Right ventricle myocardium inferior (tissue), 1 donor: ENCODE results near the gene MAP3K20. TPM values are rescaled to one million over a fixed set of nuclear protein-coding genes. Genes with fewer than 3 reads are reported as not detected.
"Not testable (repeated sequence)": the region's sequence is repeated elsewhere in the genome, so short reads cannot be mapped to it uniquely, and the experiment has no call there.

ENCODE experiments used
- ATAC-seq: fragments of 200-7000 bp; cut with Tn5 transposase; one replicate; pipeline ENCODE4 v1.9.1; 2020; ENCODE audit warnings: mild to moderate bottlenecking, moderate library complexity
- DNase-seq: peaks from one replicate; pipeline ENCODE4 v3.0.0; 2021; ENCODE audit errors: missing footprints
- intact Hi-C: fragments of 100-400 bp; cut with DNase I; formaldehyde crosslinking; loops from one replicate; pipeline ENCODE4 v1.11.0; 2022
- total RNA-seq: library from RNA; stranded (reverse); fragmentation: NEBNext Ultra II Directional; extraction: Animal tissue kit (Norgen Biotek cat#: 25700); gene quantifications from one replicate; pipeline ENCODE4 v1.2.1, GENCODE V29; 2021
- donor health status: DM: no; HTN: yes; CAD: no; lungs with severe emphysema.

Gene MAP3K20
- total RNA-seq, 1 donor from 2014 or later = 435 TPM

DNA sequence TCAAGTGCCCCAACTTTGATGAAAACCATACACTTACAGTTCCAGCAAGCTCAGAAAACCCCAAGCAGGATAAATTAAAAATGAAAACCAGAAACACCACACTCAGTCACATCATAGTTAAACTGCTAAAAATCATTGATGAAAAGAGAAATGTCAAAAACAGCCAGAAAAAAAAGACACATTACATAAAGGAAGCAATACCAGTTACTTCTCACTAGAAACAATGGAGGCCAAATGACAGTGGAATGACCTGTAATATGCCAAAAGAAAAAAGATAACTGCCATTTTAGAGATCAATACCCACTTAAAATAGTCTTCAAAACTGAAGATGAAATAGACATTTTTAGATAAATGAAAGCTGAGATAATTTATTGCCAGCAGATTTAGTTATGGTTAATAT, 66.0 kb downstream of the MAP3K20 start:
- ATAC-seq = no peak
- intact Hi-C loops = no loop called here
- DNase-seq = no peak

DNA sequence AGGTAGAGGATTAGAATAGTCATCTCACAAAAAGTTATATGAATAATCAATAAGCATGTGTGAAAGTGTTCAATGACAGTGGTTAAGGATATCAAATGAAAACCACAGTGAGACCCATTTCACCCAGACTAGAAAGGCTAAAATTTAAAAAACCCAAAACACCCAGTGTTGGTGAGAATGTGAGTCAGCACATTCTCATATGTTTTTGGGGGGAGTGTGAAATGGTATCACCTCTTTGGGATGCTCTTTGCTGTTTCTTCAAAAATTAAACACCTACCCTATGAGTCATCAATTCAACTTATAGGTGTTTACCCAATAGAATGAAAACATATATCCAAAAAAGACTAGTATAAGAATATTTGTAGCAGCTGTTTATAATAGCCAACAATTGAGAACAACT, 69.8 kb downstream of the MAP3K20 start:
- intact Hi-C loops = no loop called here
- no peak for ATAC-seq
- DNase-seq = no peak

DNA sequence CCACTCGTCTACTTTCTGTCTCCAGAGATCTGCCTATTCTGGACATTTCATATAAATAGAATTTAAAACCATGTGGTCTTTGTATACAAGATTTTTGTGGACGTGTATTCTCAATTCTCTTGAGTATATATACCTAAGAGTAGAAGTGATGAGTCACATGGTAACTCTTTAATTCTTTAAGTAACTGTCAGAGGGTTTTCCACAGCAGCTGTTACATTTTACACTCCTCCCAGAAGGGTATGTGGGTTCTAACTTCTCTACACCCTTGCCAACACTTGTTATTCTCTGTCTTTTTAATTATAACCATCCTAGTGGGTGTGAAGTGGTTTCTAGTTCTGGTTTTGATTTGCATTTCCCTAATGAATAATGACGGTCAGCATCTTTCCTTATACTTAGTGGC, 70.9 kb downstream of the MAP3K20 start:
- DNase-seq = no peak
- intact Hi-C loops = no loop called here
- ATAC-seq = no peak

DNA sequence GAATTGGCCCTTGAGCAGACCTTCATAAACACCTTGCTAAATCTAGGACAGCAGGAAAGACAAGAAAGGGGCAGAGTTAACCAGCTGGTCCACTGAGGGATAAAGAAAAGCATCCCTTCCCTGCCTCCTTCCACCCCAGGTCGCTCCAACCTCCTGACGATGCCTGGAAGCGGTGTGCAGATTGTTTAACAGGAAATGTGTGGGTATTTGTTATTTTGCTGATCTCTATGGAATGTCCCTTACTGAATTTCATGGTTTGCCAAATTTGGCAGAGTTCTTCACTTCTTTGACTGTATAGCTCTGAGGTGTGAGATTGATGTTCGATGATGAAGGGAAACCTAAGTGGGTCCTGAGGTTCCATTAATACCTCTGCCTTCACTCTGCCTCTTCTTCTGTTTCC, 72.9 kb downstream of the MAP3K20 start:
- DNase-seq (no peak), ATAC-seq (no peak)
- intact Hi-C loops = no loop called here

DNA sequence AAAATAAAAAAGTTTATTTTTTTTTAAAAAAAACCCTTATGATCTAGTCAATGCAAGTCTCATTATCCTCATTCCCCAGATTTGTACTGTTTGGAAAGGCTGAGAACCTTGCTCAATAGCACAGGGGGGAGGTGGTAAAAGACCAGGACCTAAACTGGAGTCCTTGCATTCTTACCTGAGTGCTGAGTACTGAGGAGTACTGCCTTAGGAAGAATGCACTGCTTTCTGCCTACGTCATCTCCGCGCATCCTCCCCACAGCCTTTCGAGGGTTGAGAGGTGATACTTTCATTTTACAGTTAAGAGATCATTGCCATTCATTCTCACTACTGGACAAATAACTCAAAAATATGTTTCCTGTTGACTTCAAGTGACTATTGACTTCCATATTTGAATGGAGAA, 73.8 kb downstream of the MAP3K20 start:
- intact Hi-C loops = no loop called here
- ATAC-seq (no peak), DNase-seq (no peak)

DNA sequence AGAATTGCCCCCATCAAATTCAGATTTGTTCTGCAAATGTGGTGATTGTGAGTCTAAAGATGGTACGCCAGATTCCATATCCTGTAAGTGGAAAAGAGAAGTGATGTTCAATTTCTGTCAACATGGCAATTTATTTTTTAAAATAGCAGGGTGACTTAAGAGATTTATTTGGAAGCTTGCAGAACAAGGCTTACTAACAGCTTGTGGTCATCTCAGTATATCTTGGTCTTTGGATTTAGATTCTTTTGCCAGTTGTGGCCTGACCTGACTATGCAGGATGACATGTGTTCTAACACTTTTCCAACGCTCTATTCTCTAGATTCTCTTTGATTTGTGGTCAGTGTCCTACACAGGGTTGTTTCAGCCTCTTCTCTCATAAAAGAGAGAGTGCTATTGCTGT, 74.4 kb downstream of the MAP3K20 start:
- intact Hi-C loops = no loop called here
- DNase-seq (no peak), ATAC-seq (no peak)

DNA sequence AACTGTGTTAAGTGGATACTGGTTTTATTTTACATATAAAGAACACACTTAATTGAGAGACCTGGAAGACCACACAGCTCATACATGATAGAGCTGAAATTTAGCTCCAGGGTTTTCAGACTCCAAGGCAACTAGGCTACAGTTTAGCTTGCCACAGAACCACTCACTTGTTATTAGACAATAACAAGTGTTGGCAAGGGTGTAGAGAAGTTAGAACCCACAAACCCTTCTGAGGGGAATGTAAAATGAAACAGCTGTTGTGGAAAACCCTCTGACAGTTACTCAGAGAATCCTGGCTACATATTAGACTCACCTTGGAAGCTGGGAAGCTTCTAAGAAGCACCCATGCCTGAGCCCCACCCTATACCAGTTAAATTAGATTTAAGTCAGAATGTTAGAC, 75.3 kb downstream of the MAP3K20 start:
- DNase-seq (no peak), ATAC-seq (no peak)
- intact Hi-C loops = no loop called here

DNA sequence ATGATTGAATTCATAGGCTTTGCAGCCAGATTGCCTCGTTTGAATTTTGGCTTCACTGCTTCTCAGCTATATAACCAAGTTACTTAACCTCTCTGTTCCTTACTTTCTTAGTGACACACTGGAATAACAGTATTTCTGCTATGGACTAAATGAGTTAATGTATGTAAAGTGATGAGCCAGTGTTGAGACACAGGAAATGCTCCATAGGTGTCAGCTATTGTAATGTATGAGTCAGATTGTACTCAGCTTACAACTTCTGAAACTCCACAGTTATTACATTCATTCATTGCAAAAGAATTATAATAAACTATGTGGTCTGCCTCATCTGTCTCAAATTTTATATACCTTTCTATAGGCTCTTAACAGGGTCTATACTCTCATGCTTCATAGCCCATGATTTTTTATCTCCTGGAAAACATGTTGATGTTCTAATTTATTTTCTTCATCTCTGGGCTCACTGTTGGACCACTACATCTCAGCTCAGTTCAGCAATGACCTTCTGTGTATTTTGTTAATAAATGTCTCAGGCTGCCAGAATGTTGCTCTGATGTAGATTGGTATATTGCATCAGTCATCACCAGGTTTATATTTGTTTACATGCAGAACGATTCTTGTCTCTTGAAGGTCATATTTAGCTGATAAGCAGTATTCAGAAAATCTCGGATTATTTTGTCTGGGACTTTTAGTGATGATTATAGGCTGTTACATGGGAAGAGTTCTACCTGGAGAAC, 76.2 kb downstream of the MAP3K20 start:
- ATAC-seq = no peak
- intact Hi-C loops = no loop called here
- no peak for DNase-seq

DNA sequence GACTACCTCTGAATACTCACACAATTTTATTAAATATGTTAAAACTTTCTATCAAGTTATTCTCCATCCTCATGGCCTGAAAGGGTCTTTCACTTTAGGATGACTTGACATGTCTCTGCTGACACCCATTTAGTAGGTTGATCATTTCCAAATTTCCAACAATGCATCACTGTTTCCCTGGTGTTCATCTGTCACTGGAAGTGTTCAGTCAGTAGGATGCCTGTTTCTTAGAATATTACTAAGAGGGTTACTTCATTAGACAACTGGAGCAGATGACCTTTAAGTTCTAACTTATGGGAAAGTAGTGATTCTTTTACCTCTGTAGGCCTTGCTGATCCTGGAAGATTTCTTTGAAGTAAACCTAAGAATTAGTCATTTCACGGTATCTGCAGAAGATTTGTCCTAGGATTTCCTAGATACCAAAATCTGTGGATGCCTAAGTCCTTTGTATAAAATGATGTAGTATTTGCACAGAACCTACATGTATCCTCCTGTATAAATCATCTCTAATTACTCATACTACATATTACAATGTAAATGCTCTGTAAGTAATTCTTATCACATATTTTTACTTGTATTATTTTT, 77.7 kb downstream of the MAP3K20 start:
- ATAC-seq = no peak
- intact Hi-C loops = no loop called here
- no peak for DNase-seq

DNA sequence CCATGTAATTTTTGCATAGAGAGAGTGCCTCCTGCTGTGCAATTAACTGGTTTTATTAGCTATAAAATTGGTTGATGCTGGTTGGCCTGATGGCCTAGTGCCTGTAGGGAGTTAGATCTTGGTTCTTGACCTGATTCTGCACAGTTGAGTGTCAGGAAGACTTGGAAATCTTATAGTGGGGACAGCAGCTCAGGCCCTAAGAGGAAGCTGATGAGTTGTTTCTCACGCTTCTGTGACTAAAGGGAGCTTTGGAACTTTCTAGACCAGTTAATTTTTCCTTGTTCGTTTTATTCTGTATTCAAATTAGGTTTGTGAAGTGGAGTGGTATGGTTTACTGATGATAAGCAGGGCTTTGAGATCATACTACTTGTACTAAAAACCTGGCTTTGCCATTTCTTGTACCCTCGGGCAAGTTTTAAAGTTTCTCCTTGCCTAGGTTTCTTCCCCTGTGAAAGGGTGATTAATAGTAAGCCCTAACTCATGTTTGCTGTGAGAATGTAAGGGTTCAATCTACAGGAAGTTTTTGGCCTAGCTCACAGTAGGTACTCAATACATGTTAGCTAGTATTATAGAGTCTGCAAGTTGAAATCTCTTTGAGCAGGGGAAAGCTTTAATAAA, 82.1 kb downstream of the MAP3K20 start:
- ATAC-seq (no peak), DNase-seq (no peak)
- intact Hi-C loops = no loop called here

DNA sequence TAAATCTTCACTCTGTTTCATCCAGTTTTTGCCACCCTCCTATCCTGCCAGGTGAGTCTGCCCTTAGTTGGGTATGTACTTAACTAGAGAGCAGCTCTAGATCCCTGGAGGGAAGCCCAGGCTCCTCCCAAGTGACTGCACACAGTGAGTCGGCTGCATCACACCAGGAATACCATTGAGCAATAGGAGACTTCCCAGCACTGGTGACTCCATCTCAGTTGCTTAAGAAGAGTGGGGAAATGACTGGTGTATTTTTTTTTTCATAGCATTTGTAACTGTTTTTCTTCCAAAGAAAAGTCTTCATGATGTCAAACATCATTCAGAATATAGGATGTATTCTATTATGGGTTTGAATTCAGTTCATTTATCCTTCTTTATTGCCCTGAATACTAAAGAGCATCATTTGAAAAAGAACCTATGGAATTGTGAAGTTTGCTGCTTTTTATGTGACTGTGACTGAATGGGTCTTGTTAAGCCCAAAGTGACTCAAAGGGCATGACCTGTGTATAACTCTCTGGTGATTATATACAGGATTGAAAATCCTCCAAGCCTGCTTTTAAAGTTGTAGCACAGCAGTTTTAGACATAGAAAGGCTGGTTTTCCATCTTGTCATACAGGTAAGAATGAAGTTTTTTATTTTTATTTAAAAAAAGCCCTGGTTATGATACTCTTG, 84.3 kb downstream of the MAP3K20 start:
- peak; percentile 91 for DNase-seq
- intact Hi-C loops = no loop called here
- ATAC-seq = peak; percentile 97

DNA sequence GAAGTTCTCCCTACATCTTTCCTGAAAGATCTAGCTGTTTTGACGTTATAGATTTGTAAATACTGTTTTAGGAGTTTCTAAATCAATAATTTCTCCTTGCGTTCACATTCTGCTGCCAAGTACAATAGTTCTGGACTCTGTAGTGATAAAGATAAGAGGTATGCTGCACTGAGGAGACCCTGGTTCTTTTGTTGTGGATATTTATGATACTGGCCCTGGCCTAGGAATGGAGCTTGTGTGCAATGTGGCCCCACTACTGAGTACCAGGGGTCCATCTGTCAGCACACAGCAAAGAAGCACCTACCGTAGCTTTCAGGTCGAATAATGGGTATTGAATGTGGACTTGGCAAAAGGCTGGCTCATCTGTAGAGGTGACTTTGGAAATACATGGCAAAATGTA, 85.0 kb downstream of the MAP3K20 start:
- ATAC-seq (no peak), DNase-seq (no peak)
- intact Hi-C loops = no loop called here

DNA sequence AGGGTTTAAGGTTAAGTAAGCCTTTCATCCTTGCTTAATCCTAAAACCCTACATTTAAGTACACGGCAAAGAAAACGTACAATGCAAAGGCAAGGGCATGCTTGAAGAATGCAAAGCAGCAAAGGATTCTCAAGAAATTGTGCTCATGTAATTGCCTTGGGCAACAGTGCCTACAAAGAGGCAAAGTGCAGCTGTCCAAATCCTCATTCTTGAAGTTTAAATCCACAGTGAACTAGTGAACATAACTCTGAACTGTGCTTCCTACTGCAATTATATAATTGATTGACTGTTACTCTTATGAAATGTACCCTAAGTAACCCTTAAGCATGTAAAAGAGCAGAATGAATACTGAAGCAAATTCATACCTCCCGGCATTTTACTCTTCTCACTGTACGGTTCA, 85.4 kb downstream of the MAP3K20 start:
- ATAC-seq = no peak
- intact Hi-C loops = no loop called here
- DNase-seq = no peak

DNA sequence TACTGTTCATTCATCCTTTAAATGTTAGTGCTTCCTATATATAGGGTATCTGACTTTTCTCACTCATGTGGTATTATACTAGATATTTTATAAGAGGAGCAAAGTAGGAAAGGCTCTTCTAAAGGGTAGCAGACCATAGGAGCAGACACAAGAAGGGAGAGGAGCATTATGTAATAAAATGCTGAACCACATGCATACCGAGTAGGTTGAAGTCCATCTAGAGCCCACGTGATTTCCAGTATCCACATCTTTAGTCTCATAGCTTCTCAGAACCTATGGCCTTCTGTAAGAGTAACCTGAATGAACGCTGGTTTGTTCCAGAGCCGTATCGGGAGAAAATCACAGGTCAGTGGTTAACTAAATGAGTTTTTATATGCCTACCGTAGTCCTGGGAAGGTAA, 85.9 kb downstream of the MAP3K20 start:
- DNase-seq (no peak), ATAC-seq (no peak)
- intact Hi-C loops = no loop called here

DNA sequence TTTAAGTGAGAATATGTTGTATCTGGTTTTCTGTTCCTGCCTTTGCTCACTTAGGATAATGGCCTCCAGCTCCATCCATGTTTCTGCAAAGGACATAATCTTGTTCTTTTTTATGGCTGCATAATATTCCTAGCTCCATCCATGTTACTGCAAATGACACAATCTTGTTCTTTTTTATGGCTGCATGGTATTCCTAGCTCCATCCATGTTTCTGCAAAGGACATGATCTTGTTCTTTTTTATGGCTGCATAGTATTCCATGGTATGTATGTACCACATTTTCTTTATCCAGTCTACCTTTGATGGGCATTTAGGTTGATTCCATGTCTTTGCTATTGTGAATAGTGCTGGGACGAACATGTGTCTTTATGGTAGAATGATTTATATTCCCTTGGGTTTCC, 87.7 kb downstream of the MAP3K20 start:
- ATAC-seq, DNase-seq, intact Hi-C loops: not testable (repeated sequence)

DNA sequence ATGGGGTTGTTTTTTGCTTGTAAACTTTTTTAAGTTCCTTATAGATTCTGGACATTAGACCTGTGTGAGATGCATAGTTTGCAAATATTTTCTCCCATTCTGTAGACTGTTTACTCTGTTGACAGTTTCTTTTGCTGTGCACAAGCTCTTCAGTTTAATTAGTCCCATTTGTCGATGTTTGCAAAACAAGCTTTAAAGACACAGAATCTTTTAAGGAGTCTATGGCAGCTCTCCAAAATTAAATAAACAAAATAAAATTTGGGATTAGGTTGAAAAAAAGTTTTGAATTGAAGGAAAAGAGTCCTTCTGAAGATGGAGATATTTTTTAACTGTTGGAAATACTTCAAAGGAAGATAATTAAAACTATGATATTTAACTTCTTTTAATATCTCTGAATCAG, 88.8 kb downstream of the MAP3K20 start:
- no peak for ATAC-seq
- DNase-seq = no peak
- intact Hi-C loops = no loop called here

DNA sequence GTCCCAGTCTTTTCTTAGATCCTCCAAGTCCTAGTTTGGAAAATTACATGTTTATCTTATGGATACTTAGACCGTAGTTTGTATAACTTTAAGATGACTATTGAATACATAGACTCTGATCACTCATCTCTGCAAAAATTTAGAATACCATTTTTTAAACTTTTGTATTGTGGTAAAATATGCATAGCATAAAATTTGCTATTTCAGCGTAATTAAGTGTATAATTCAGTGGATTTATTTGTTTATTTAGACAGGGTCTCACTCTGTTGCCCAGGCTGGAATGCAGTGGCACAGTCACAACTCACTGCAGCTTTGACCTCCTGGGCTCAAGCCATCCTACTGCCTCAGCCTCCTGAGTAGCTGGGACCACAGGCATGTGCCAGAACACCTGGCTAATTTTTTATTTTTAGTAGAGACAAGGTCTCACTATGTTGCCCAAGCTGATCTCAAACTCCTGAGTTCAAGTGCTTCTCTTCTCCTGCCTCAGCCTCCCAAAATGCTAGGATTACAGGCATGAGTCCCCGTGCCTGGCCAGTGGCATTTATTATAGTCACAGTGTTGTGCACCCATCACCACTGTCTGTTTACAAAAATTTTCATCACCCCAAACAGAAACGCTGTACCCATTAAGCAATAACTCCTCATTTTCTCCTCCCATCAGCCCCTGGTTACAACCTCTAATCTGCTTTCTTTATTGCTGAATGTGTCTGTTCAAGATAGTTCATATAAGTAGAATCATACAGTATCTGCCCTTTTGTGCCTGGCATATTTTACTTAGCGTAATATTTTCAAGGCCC, 90.0 kb downstream of the MAP3K20 start:
- intact Hi-C loops = no loop called here
- DNase-seq (no peak), ATAC-seq (no peak)

DNA sequence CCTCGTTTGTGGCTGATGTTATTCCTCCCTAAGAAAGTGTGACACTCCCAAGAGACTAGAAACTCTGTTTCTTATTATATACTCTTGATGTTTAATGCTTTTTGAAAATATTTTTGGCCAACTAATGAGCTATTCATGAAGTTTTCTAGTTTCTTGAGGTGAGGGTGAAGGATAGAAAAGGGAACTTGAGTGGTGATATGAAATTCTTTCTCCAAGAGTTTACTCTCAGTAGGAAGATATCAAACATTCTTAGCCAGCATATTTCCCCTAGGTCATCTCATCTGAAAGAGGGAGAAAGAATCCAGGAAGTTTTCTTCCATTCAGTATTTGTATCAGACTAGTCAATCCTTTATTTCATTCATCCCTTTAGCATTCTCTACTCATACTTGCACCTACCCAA, 95.7 kb downstream of the MAP3K20 start:
- intact Hi-C loops = no loop called here
- ATAC-seq (no peak), DNase-seq (no peak)

DNA sequence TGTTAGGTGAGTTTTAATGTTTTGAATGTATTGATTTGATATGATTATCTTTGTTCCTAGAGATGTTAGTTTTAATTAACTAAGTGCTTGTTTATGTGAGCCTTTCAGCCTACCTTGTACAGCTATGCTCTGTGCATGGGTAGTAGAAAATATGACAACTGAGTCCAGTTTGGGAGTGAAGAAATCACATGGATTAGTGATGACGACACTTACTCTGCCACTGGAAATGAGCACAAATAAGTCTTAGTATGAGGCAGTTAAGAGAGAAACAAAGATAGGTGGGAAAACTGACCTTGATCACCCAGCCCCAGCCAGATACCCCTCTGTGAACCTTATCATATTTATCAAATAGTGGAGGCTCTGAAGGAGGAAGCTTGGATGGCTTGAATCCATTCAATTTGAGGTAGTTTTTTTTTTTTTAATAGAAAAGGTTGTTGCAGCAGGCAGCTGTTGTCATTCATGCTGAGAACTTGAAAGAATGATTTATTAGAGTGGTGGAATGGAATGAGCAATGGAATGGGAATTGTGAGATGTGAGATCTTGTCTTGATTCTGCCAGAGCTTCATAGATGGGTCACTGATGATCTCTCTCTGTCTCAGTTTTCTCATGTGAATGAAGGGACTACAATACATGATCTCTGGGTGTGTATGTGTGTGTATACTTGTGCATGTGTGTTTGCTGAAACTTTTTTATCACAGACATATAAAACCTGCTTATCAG, 96.4 kb downstream of the MAP3K20 start:
- intact Hi-C loops = no loop called here
- ATAC-seq = no peak

More for the DNA sequence above, 96.4 kb downstream of the MAP3K20 start:
- DNase-seq = no peak
